Keratinocyte (primary cell): Measurements from ENCODE around the gene FDX2. TPM values are rescaled to one million over a fixed set of nuclear protein-coding genes. Genes with fewer than 3 reads are reported as not detected.

ENCODE experiments used
- DNase-seq: peaks from one replicate; pipeline ENCODE4 v3.0.0-alpha.2; 2011; ENCODE audit warnings: low read depth, missing footprints, low spot score
- FAIRE-seq: peaks from 2 replicates; lab custom pipeline; 2011; peaks lifted over from hg19 to GRCh38; lab: Jason Lieb, UNC
- H2AFZ ChIP-seq: 2 replicates; pipeline ENCODE4 v1.6.0; 2012; ENCODE audit warnings: low read length, control low read depth, inconsistent platforms; ENCODE audit not compliant: control insufficient read depth
- H3K27ac ChIP-seq: 2 replicates; pipeline ENCODE4 v1.5.1; 2011; ENCODE audit warnings: low read length; ENCODE audit not compliant: control insufficient read depth, insufficient read depth
- H3K27me3 ChIP-seq: 3 replicates; pipeline ENCODE4 v1.6.0; 2011; ENCODE audit warnings: low read length; ENCODE audit not compliant: control insufficient read depth, insufficient read depth; ENCODE audit errors: extremely low read depth
- H3K36me3 ChIP-seq, 2 experiments: 2 replicates in 1 of 2; 3 replicates in 1 of 2; pipeline ENCODE4 v1.5.1; 2011; ENCODE audit warnings: low read length in 2 of 2, mild to moderate bottlenecking in 1 of 2; ENCODE audit not compliant: control insufficient read depth in 2 of 2, insufficient read depth in 2 of 2; ENCODE audit errors: extremely low read depth in 1 of 2
- H3K4me1 ChIP-seq: 3 replicates; pipeline ENCODE4 v1.5.1; 2011; ENCODE audit warnings: low read length; ENCODE audit not compliant: control insufficient read depth, insufficient read depth; ENCODE audit errors: extremely low read depth
- H3K4me2 ChIP-seq: 3 replicates; pipeline ENCODE4 v1.6.0; 2011; ENCODE audit warnings: low read depth, low read length; ENCODE audit not compliant: control insufficient read depth, insufficient read depth; ENCODE audit errors: extremely low read depth
- H3K4me3 ChIP-seq, 3 experiments: fragments of 200-600 bp in 1 of 3; sonication (generic) in 1 of 3; 2 replicates in 2 of 3; 3 replicates in 1 of 3; pipeline ENCODE4 v1.5.1; 2011 to 2016; ENCODE audit warnings: low read length in 3 of 3, mild to moderate bottlenecking in 3 of 3, control low read depth in 2 of 3, inconsistent platforms in 1 of 3, low read depth in 1 of 3, mixed read lengths in 1 of 3, mixed run types in 1 of 3, moderate library complexity in 1 of 3; ENCODE audit not compliant: control insufficient read depth in 2 of 3, insufficient read depth in 2 of 3; ENCODE audit errors: extremely low read depth in 1 of 3
- H3K79me2 ChIP-seq: 2 replicates; pipeline ENCODE4 v1.6.0; 2012; ENCODE audit warnings: low read length; ENCODE audit not compliant: control insufficient read depth, insufficient read depth
- H3K9ac ChIP-seq: 3 replicates; pipeline ENCODE4 v1.6.0; 2011; ENCODE audit warnings: low read length; ENCODE audit not compliant: control insufficient read depth, insufficient read depth; ENCODE audit errors: extremely low read depth
- H3K9me1 ChIP-seq: 3 replicates; pipeline ENCODE4 v1.6.0; 2011; ENCODE audit warnings: low read length; ENCODE audit not compliant: control insufficient read depth, insufficient read depth; ENCODE audit errors: extremely low read depth
- H3K9me3 ChIP-seq: 2 replicates; pipeline ENCODE4 v1.5.1; 2012; ENCODE audit warnings: low read depth, low read length; ENCODE audit not compliant: control insufficient read depth
- H4K20me1 ChIP-seq: 3 replicates; pipeline ENCODE4 v1.6.0; 2011; ENCODE audit warnings: low read length; ENCODE audit not compliant: control insufficient read depth, insufficient read depth; ENCODE audit errors: extremely low read depth
- CTCF ChIP-seq, 3 experiments: IDR thresholded peaks in 1 of 3; conservative IDR thresholded peaks in 1 of 3; optimal IDR thresholded peaks in 1 of 3; 2 replicates in 2 of 3; 3 replicates in 1 of 3; pipeline versions ENCODE3 to v1.5.1; 2011; ENCODE audit warnings: low read length in 3 of 3, mild to moderate bottlenecking in 3 of 3, moderate library complexity in 2 of 3, control low read depth in 1 of 3, inconsistent platforms in 1 of 3; ENCODE audit not compliant: insufficient read depth in 2 of 3; ENCODE audit errors: extremely low read depth in 1 of 3
- EZH2 ChIP-seq: IDR thresholded peaks from one replicate; pipeline ENCODE4 v1.6.1; 2012; ENCODE audit warnings: inconsistent platforms, mild to moderate bottlenecking, low read length, moderate library complexity
- dilution Hi-C: fragments of 300-500 bp; cut with MboI; formaldehyde crosslinking; loops from one replicate; pipeline ENCODE4 v1.7.0; 2020; ENCODE audit warnings: low sequenced_read_pairs; ENCODE audit not compliant: extremely low pct_ligation_motif_present
- polyA plus RNA-seq, 5 experiments: library from polyadenylated mRNA; depleted of rRNA in 3 of 5; stranded (reverse) in 3 of 5; stranded (forward) in 1 of 5; unstranded in 1 of 5; fragments of >200 nt; gene quantifications; 1 replicate in 1 of 5; 2 replicates in 3 of 5; 3 replicates in 1 of 5; pipeline versions ENCODE4 v1.2.1 to v1.2.3, GENCODE V29; 2011 to 2012; ENCODE audit warnings: missing spikeins in 2 of 5, low read depth in 1 of 5, low replicate concordance in 1 of 5

FDX2 gene
- polyA plus RNA-seq, 1 donor (not counting 4 experiments of a cell fraction or from before 2014, with no cell fraction given), result 19.2 TPM

- no peaks in the 10 kb centered on the region for H3K9me3 ChIP-seq
- DNase-seq (no peak), FAIRE-seq (no peak)
- peaks cover 33% of the 10 kb centered on the region for H3K79me2 ChIP-seq
- H3K9me1 ChIP-seq, result no peaks in the 10 kb centered on the region
- peaks cover 23 to 36% of the 10 kb centered on the region in 2 experiments for H3K36me3 ChIP-seq
- no peak overlapping the region for H2AFZ ChIP-seq
- no peak overlapping the region for H3K4me2 ChIP-seq
- TF ChIP-seq CTCF (optimal IDR thresholded peaks at IDR 0.05 in 1 of 3, IDR thresholded peaks at IDR 0.05 in 1 of 3, conservative IDR thresholded peaks at IDR 0.05 in 1 of 3; ENCODE audit: extremely low read depth in 1 of 3, insufficient read depth in 2 of 3, low read length in 3 of 3), result no peak
- no peak overlapping the region for H3K9ac ChIP-seq
- H3K4me1 ChIP-seq, result peaks cover 8% of the 10 kb centered on the region
- no peaks in the 10 kb centered on the region for H4K20me1 ChIP-seq
- H3K4me3 ChIP-seq, result no peak overlapping the region
- no peaks in the 10 kb centered on the region for H3K27me3 ChIP-seq
- H3K27ac ChIP-seq, result no peak overlapping the region
- dilution Hi-C loops, result no loop called here
Measured at GRCh38 chr19:10327793-10328192, 12.0 kb upstream of the FDX2 start.

DNA sequence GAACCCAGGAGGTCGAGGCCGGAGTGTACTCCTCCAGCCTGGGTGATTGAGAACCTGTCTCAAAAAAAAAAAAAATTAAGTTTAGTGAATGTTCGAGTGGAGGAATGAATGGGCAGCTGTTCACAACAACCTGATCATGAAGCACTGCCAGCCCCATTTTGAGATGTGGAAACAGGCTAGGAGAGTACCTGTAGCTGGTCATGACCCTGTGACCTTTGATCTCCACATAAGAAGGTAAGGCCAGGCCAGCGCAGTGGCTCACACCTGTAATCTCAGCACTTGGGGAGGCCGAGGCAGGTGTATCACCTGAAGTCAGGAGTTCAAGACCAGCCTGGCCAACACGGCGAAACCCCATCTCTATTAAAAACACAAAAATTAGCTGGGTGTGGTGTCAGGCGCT, 9.9 kb upstream of the FDX2 start:
- H4K20me1 ChIP-seq, result no peaks in the 10 kb centered on the region
- no peak overlapping the region for H3K9ac ChIP-seq
- no peak overlapping the region for H3K4me3 ChIP-seq
- no peak overlapping the region for H3K4me2 ChIP-seq
- H2AFZ ChIP-seq, result no peak overlapping the region
- FAIRE-seq, result no peak
- TF ChIP-seq EZH2 (no peak), CTCF (optimal IDR thresholded peaks at IDR 0.05 in 1 of 3, IDR thresholded peaks at IDR 0.05 in 1 of 3, conservative IDR thresholded peaks at IDR 0.05 in 1 of 3; ENCODE audit: extremely low read depth in 1 of 3, insufficient read depth in 2 of 3, low read length in 3 of 3) (no peak)
- peaks cover 16% of the 10 kb centered on the region for H3K79me2 ChIP-seq
- H3K9me3 ChIP-seq, result no peaks in the 10 kb centered on the region
- DNase-seq, result no peak
- no peaks in the 10 kb centered on the region for H3K9me1 ChIP-seq
- no peaks in the 10 kb centered on the region for H3K27me3 ChIP-seq
- no peak overlapping the region for H3K27ac ChIP-seq
- H3K36me3 ChIP-seq, result peaks cover 23 to 43% of the 10 kb centered on the region in 2 experiments
- dilution Hi-C loops, result no loop called here
- H3K4me1 ChIP-seq, result no peaks in the 10 kb centered on the region
